AG04450 (cell line): ENCODE measurements around the gene GSTA5. TPM values are rescaled to one million over a fixed set of nuclear protein-coding genes. Genes with fewer than 3 reads are reported as not detected.
A peak's percentile ranks its signal among the peaks of the same experiment; 100 is the strongest.
"Not testable (repeated sequence)": the region's sequence is repeated elsewhere in the genome, so short reads cannot be mapped to it uniquely, and the experiment has no call there.

Source experiments
- CTCF ChIA-PET: fragments of 300-600, 350-600 bp; formaldehyde crosslinking; extraction: SDS; loops from one replicate; lab custom pipeline; 2022; ENCODE audit warnings: antibody characterized with exemption, inconsistent platforms; lab: Charles Lee
- POLR2A ChIA-PET: fragments of 350-600 bp; formaldehyde crosslinking; extraction: SDS; loops from one replicate; lab custom pipeline; 2021; ENCODE audit warnings: antibody characterized with exemption, inconsistent platforms; lab: Yijun Ruan, JAX
- DNase-seq: peaks from one replicate; pipeline ENCODE4 v3.0.0-alpha.2; 2011; ENCODE audit warnings: low read depth, low spot score
- H3K27ac ChIP-seq: one replicate; pipeline ENCODE4 v1.5.1; 2012; ENCODE audit warnings: low read depth, low read length, control low read depth
- H3K27me3 ChIP-seq: one replicate; pipeline ENCODE4 v1.6.0; 2012; ENCODE audit warnings: low read length; ENCODE audit not compliant: control insufficient read depth, insufficient read depth
- H3K4me3 ChIP-seq: 2 replicates; pipeline ENCODE4 v1.5.1; 2011; ENCODE audit warnings: mild to moderate bottlenecking, low read depth, low read length, control low read depth
- H3K9me3 ChIP-seq: 2 replicates; pipeline ENCODE4 v1.5.1; 2012; ENCODE audit warnings: low read length; ENCODE audit not compliant: control insufficient read depth, insufficient read depth
- CTCF ChIP-seq: IDR thresholded peaks from 2 replicates; pipeline ENCODE4 v1.5.1; 2011; ENCODE audit warnings: low read depth, low read length, control low read depth, inconsistent platforms
- polyA plus RNA-seq: library from polyadenylated mRNA; depleted of rRNA; stranded (reverse); fragments of >200 nt; gene quantifications from 2 replicates; pipeline ENCODE4 v1.2.3, GENCODE V29; 2011

The GSTA5 gene
- polyA plus RNA-seq, 1 experiment, result not detected

GRCh38 chr6:52849137-52849536, 8.5 kb upstream of the GSTA5 start:
- Histone ChIP-seq H3K27me3 (peaks cover 19% of the 10 kb centered on the region), H3K4me3 (no peak overlapping the region), H3K27ac (no peak overlapping the region), H3K9me3 (peaks cover 3% of the 10 kb centered on the region; the same call in 1 of the 2 replicates)
- DNase-seq, result no peak
- ChIA-PET CTCF (no interaction called here), POLR2A (no interaction called here)
- TF ChIP-seq CTCF, result no peak

- Histone ChIP-seq H3K4me3 (no peak overlapping the region), H3K27me3 (peaks cover 22% of the 10 kb centered on the region), H3K9me3 (peaks cover 3% of the 10 kb centered on the region; the same call in 1 of the 2 replicates), H3K27ac (no peak overlapping the region)
- no peak for DNase-seq
- ChIA-PET CTCF (no interaction called here), POLR2A (no interaction called here)
- no peak for TF ChIP-seq CTCF
These were observed 5.4 kb upstream of the GSTA5 start for GRCh38 chr6:52846002-52846401.

GRCh38 chr6:52843605-52844004, 3.0 kb upstream of the GSTA5 start:
- Histone ChIP-seq H3K27ac (no peak overlapping the region), H3K4me3 (no peak overlapping the region), H3K27me3 (peaks cover 19% of the 10 kb centered on the region), H3K9me3 (peaks cover 3% of the 10 kb centered on the region; the same call in 1 of the 2 replicates)
- ChIA-PET POLR2A (no interaction called here), CTCF (no interaction called here)
- no peak for DNase-seq
- TF ChIP-seq CTCF, result no peak

- ChIA-PET POLR2A (no interaction called here), CTCF (interaction anchor here (0.7 to 1.3 kb wide), 3 partner anchors 115 to 432 kb away, joined by 3 to 4 read pairs (median 3); no protein-coding TSS in a partner anchor)
- DNase-seq, result peak; percentile 15
- Histone ChIP-seq H3K9me3 (no peaks in the 10 kb centered on the region), H3K27me3 (peaks cover 23% of the 10 kb centered on the region), H3K27ac (no peak overlapping the region), H3K4me3 (no peak overlapping the region)
- peak; percentile 74 for TF ChIP-seq CTCF
These were observed 1.2 kb downstream of the GSTA5 start for GRCh38 chr6:52839124-52840055.

GRCh38 chr6:52834481-52834880, 6.1 kb downstream of the GSTA5 start:
- DNase-seq, result no peak
- ChIA-PET POLR2A (no interaction called here), CTCF (no interaction called here)
- Histone ChIP-seq H3K27ac (no peak overlapping the region), H3K4me3 (no peak overlapping the region), H3K9me3 (peaks cover under 1% of the 10 kb centered on the region; the same call in 1 of the 2 replicates), H3K27me3 (peaks cover 12% of the 10 kb centered on the region)
- TF ChIP-seq CTCF, result no peak

GRCh38 chr6:52830869-52831268, 9.7 kb downstream of the GSTA5 start:
- H3K4me3 ChIP-seq, H3K9me3 ChIP-seq, CTCF ChIA-PET, DNase-seq, H3K27ac ChIP-seq, H3K27me3 ChIP-seq: not testable (repeated sequence)
- POLR2A ChIA-PET, result interaction anchor here (0.7 kb wide), 1 partner anchor 166 kb away, joined by 3 read pairs; no protein-coding TSS in a partner anchor
